Measurements from ENCODE around the gene CHCHD3.
"Not testable (repeated sequence)": the region's sequence is repeated elsewhere in the genome, so short reads cannot be mapped to it uniquely, and the experiment has no call there.

The CHCHD3 gene

DNA sequence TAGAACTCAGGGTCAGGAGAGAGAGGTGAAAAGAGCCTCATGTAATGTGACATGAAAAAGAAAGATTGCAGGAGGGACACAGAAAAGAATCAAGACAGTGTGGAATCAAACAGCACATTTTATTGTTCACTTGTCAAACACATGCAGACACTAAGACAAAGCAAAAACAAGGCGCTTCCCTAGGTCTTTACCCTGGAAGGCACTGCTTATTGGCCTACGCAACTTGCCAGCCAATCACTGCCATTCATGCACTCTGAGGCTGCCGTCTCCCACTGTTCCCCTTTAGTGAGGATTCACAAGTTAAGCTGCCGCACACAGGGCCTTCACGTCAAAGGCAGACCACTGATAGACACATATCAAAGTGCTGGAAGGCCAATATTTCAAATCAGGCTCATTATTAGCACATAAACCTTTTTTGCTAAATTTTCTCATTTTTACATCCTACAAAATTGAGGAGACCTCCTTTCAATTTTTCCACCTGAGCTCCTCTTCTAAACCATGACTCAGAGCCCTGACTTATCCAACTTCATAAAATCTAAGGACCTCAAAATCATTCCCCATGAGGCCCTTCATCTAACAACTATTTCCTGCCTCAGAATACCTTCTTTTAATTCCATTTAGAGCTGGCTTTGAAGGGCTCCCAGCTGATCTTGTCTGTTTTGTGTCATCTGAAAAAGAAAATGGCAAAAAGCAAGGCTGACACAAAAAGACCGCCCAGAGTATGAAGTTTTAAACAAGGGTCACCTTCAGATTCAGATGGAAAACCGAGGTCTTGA, 149.4 kb downstream of the CHCHD3 start:
- Histone ChIP-seq H3K27me3 (ENCODE audit: control insufficient read depth, insufficient read depth, low read length) (no peaks in the 10 kb centered on the region), H3K9ac (ENCODE audit: low read length) (no peak overlapping the region), H3K36me3 (ENCODE audit: control insufficient read depth, insufficient read depth, low read length) (no peaks in the 10 kb centered on the region), H3K4me3 (ENCODE audit: low read length) (no peak overlapping the region), H3K4me1 (ENCODE audit: control insufficient read depth, insufficient read depth, low read length) (no peaks in the 10 kb centered on the region), H3K27ac (ENCODE audit: low read depth, low read length) (no peak overlapping the region)

DNA sequence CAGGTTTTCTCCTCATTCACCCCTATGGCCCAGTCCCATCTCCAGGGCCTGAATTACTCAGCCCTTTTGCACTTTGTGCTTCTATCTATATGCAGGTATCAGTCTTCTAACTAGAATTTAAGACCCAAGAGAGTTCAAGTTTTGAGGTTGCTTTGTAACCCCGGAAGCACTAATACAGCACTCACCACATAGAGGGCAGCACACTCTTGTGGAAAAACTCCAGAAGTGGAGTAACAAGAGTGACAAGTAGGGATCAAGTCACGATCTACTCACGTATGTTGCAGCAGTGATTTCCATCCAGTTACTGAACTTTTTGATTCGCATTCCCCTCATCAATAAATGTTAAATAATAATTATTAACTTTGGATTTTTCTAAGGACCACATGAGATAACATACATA, 151.0 kb downstream of the CHCHD3 start:
- H3K9ac ChIP-seq (ENCODE audit: low read length): no peak overlapping the region

GRCh38 chr7:132929944-132930343, 151.9 kb downstream of the CHCHD3 start:
- H3K36me3 ChIP-seq (ENCODE audit: control insufficient read depth, insufficient read depth, low read length); H3K4me3 ChIP-seq (ENCODE audit: low read length); H3K27me3 ChIP-seq (ENCODE audit: control insufficient read depth, insufficient read depth, low read length); H3K4me1 ChIP-seq (ENCODE audit: control insufficient read depth, insufficient read depth, low read length); H3K9ac ChIP-seq (ENCODE audit: low read length); H3K27ac ChIP-seq (ENCODE audit: low read depth, low read length): not testable (repeated sequence)

More for the DNA sequence above, 151.0 kb downstream of the CHCHD3 start:
- Histone ChIP-seq H3K4me3 (ENCODE audit: low read length) (no peak overlapping the region), H3K4me1 (ENCODE audit: control insufficient read depth, insufficient read depth, low read length) (no peaks in the 10 kb centered on the region), H3K27me3 (ENCODE audit: control insufficient read depth, insufficient read depth, low read length) (no peaks in the 10 kb centered on the region), H3K36me3 (ENCODE audit: control insufficient read depth, insufficient read depth, low read length) (no peaks in the 10 kb centered on the region), H3K27ac (ENCODE audit: low read depth, low read length) (no peak overlapping the region)

- no peak overlapping the region for H3K27ac ChIP-seq (ENCODE audit: low read depth, low read length)
- no peaks in the 10 kb centered on the region for H3K4me1 ChIP-seq (ENCODE audit: control insufficient read depth, insufficient read depth, low read length)
- H3K4me3 ChIP-seq (ENCODE audit: low read length): no peak overlapping the region
- H3K27me3 ChIP-seq (ENCODE audit: control insufficient read depth, insufficient read depth, low read length): no peaks in the 10 kb centered on the region
- H3K9ac ChIP-seq (ENCODE audit: low read length): no peak overlapping the region
- no peaks in the 10 kb centered on the region for H3K36me3 ChIP-seq (ENCODE audit: control insufficient read depth, insufficient read depth, low read length)
These were observed 162.1 kb downstream of the CHCHD3 start for GRCh38 chr7:132919771-132920170.

DNA sequence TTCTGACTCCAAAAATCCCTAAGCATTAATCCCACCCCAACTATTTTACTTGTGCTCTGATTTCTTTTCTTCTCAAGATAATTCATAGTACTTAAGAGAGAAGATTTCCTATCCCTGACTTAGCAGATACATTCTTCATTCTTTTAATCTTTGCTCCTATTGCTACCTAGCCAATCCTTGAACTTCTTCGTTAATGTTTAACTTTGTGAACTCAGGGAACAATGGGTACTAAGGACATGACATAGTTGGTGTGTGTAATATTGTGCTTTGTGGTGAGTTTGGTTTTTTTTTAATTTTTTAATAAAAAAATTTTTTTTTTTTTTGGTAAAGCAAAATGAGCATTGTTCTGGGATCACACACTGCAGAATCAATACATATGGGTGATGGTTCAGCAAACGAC, 166.2 kb downstream of the CHCHD3 start:
- H3K27me3 ChIP-seq (ENCODE audit: control insufficient read depth, insufficient read depth, low read length): no peaks in the 10 kb centered on the region
- no peaks in the 10 kb centered on the region for H3K36me3 ChIP-seq (ENCODE audit: control insufficient read depth, insufficient read depth, low read length)
- H3K4me3 ChIP-seq (ENCODE audit: low read length): no peak overlapping the region
- H3K4me1 ChIP-seq (ENCODE audit: control insufficient read depth, insufficient read depth, low read length): no peaks in the 10 kb centered on the region
- no peak overlapping the region for H3K27ac ChIP-seq (ENCODE audit: low read depth, low read length)
- H3K9ac ChIP-seq (ENCODE audit: low read length): no peak overlapping the region

GRCh38 chr7:132910657-132911056, 171.2 kb downstream of the CHCHD3 start:
- no peak overlapping the region for H3K9ac ChIP-seq (ENCODE audit: low read length)
- no peaks in the 10 kb centered on the region for H3K36me3 ChIP-seq (ENCODE audit: control insufficient read depth, insufficient read depth, low read length)
- no peaks in the 10 kb centered on the region for H3K4me1 ChIP-seq (ENCODE audit: control insufficient read depth, insufficient read depth, low read length)
- no peak overlapping the region for H3K4me3 ChIP-seq (ENCODE audit: low read length)
- H3K27ac ChIP-seq (ENCODE audit: low read depth, low read length): no peak overlapping the region
- H3K27me3 ChIP-seq (ENCODE audit: control insufficient read depth, insufficient read depth, low read length): no peaks in the 10 kb centered on the region

GRCh38 chr7:132907380-132907940, 174.4 kb downstream of the CHCHD3 start:
- Histone ChIP-seq H3K4me3 (ENCODE audit: low read length) (no peak overlapping the region), H3K36me3 (ENCODE audit: control insufficient read depth, insufficient read depth, low read length) (no peaks in the 10 kb centered on the region), H3K4me1 (ENCODE audit: control insufficient read depth, insufficient read depth, low read length) (no peaks in the 10 kb centered on the region), H3K27me3 (ENCODE audit: control insufficient read depth, insufficient read depth, low read length) (no peaks in the 10 kb centered on the region), H3K27ac (ENCODE audit: low read depth, low read length) (no peak overlapping the region), H3K9ac (ENCODE audit: low read length) (no peak overlapping the region)

DNA sequence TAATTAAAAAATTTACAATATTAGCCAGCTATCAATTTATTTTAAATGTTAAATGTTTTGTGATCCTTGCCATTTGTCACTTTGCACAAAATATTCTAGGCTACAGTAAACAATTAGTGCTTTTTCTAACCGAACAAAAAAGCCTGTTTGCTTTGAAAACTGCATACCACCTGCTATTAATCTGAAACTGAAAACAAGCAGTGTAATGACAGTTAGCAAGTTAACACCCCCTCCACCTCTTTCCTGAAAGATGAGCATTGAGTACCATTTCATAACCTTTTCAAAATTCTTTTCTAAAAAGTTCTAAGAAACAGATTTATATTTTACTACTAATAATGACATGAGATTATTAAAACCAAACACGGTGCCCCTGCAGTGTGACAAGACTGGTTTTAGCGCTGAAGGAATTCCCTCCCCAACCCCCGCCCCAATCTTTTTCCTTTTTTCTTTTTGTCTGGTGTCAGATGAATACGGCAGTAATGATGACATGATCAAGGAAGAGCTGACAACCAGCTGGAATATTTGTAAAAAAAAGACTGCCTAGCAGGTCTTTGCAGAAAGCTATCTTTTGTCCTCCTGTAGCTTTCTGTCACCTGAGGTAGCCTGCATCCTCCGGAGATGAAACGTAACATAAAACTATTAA, 175.6 kb downstream of the CHCHD3 start:
- Histone ChIP-seq H3K27me3 (ENCODE audit: control insufficient read depth, insufficient read depth, low read length) (no peaks in the 10 kb centered on the region), H3K4me3 (ENCODE audit: low read length) (no peak overlapping the region), H3K4me1 (ENCODE audit: control insufficient read depth, insufficient read depth, low read length) (no peaks in the 10 kb centered on the region), H3K36me3 (ENCODE audit: control insufficient read depth, insufficient read depth, low read length) (no peaks in the 10 kb centered on the region), H3K27ac (ENCODE audit: low read depth, low read length) (no peak overlapping the region), H3K9ac (ENCODE audit: low read length) (no peak overlapping the region)

DNA sequence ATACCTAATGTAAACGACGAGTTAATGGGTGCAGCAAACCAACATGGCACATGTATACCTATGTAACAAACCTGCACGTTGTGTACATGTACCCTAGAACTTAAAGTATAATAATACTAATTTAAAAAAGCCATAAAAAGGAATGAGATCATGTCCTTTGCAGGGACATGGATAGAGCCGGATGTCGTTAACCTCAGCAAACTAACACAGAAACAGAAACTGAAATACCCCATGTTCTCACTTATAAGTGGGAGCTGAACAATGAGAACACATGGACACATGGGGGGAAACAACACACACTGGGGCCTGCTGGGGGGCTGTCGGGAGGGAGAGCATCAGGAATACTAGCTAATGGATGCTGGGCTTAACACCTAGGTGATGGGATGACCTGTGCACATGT, 176.8 kb downstream of the CHCHD3 start:
- not testable (repeated sequence) for H3K9ac ChIP-seq (ENCODE audit: low read length); H3K27me3 ChIP-seq (ENCODE audit: control insufficient read depth, insufficient read depth, low read length); H3K4me3 ChIP-seq (ENCODE audit: low read length); H3K4me1 ChIP-seq (ENCODE audit: control insufficient read depth, insufficient read depth, low read length); H3K36me3 ChIP-seq (ENCODE audit: control insufficient read depth, insufficient read depth, low read length); H3K27ac ChIP-seq (ENCODE audit: low read depth, low read length)

DNA sequence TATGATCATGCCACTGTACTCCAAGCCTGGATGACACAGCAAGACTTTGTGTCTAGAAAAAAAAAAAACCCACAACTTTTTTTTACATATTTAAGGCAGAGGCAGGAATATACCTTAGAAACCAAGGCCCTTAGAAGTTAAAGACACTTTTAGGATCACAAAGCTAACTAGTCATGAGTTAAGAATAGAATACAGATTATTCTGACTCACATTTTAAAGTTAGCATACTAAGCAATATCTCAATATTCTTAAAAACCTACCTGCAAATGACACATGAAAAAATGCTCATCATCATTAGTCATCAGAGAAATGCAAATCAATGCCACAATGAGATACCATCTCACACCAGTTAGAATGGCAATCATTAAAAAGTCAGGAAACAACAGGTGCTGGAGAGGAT, 177.7 kb downstream of the CHCHD3 start:
- Histone ChIP-seq H3K4me1 (ENCODE audit: control insufficient read depth, insufficient read depth, low read length) (no peaks in the 10 kb centered on the region), H3K36me3 (ENCODE audit: control insufficient read depth, insufficient read depth, low read length) (no peaks in the 10 kb centered on the region), H3K9ac (ENCODE audit: low read length) (no peak overlapping the region), H3K27ac (ENCODE audit: low read depth, low read length) (no peak overlapping the region), H3K4me3 (ENCODE audit: low read length) (no peak overlapping the region), H3K27me3 (ENCODE audit: control insufficient read depth, insufficient read depth, low read length) (no peaks in the 10 kb centered on the region)

DNA sequence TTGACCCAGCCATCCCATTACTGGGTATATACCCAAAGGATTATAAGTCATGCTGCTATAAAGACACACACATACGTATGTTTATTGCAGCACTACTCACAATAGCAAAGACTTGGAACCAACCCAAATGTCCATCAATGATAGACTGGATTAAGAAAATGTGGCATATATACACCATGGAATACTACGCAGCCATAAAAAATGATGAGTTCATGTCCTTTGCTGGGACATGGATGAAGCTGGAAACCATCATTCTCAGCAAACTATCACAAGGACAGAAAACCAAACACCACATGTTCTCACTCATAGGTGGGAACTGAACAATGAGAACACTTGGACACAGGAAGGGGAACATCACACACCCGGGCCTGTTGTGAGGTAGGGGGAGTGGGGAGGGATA, 179.6 kb downstream of the CHCHD3 start:
- H3K4me1 ChIP-seq (ENCODE audit: control insufficient read depth, insufficient read depth, low read length); H3K27ac ChIP-seq (ENCODE audit: low read depth, low read length); H3K9ac ChIP-seq (ENCODE audit: low read length); H3K36me3 ChIP-seq (ENCODE audit: control insufficient read depth, insufficient read depth, low read length); H3K27me3 ChIP-seq (ENCODE audit: control insufficient read depth, insufficient read depth, low read length); H3K4me3 ChIP-seq (ENCODE audit: low read length): not testable (repeated sequence)

GRCh38 chr7:132901241-132901640, 180.6 kb downstream of the CHCHD3 start:
- H3K36me3 ChIP-seq (ENCODE audit: control insufficient read depth, insufficient read depth, low read length): no peaks in the 10 kb centered on the region
- H3K27ac ChIP-seq (ENCODE audit: low read depth, low read length): no peak overlapping the region
- no peaks in the 10 kb centered on the region for H3K27me3 ChIP-seq (ENCODE audit: control insufficient read depth, insufficient read depth, low read length)
- H3K4me1 ChIP-seq (ENCODE audit: control insufficient read depth, insufficient read depth, low read length): no peaks in the 10 kb centered on the region
- no peak overlapping the region for H3K4me3 ChIP-seq (ENCODE audit: low read length)
- H3K9ac ChIP-seq (ENCODE audit: low read length): no peak overlapping the region

DNA sequence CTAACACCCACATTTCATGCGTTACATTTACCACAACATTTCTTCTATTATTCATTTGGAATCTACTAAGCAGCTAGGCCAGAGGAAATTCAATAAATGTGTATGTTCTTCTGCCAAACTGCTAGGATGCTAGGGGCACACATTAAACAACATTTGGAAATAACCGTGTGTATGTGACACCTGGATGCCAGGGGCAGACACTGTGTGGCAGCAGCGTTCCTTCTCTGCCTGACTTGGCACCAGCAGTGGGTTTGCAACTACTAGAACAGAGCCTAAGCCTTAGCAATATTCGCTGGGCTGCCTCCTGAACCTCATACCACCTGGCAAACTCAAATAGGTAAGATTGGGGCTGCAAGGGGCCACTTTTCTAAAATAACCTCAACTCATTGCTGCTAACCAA, 182.1 kb downstream of the CHCHD3 start:
- Histone ChIP-seq H3K27me3 (ENCODE audit: control insufficient read depth, insufficient read depth, low read length) (no peaks in the 10 kb centered on the region), H3K4me1 (ENCODE audit: control insufficient read depth, insufficient read depth, low read length) (no peaks in the 10 kb centered on the region), H3K36me3 (ENCODE audit: control insufficient read depth, insufficient read depth, low read length) (no peaks in the 10 kb centered on the region), H3K9ac (ENCODE audit: low read length) (no peak overlapping the region), H3K4me3 (ENCODE audit: low read length) (no peak overlapping the region), H3K27ac (ENCODE audit: low read depth, low read length) (no peak overlapping the region)

All from rectal smooth muscle tissue (tissue), 1 donor.